ENCODE data around the gene FPGT. TPM values are rescaled to one million over a fixed set of nuclear protein-coding genes. Genes with fewer than 3 reads are reported as not detected.

FPGT gene
- total and polyA plus RNA-seq, 2 donors from 2014 or later = 8.0 to 23.0 TPM

DNA sequence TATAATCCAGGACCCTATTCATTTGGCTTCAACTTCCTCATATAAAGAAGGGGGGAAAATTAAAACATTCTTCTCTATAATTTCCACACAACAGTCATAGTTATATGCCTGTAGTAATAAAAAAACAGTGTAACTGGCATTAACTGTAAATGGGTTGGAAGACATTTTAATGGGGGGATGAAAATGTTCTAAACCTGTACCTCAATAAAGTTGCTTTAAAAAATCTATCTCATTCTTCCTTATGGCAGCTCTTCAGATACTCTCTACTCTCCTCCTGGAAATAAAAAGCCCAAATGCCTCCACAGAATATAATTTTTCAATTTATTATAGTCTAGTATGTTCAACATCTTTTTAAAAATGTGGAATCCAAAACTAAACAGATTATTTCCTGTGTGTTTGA lies 2.7 kb upstream of the FPGT start:
- H3K27me3 ChIP-seq (ENCODE audit: control insufficient read depth, insufficient read depth, low read length) = no peaks in the 10 kb centered on the region
- no peak overlapping the region for H3K27ac ChIP-seq (ENCODE audit: low read depth in 2 of 2, low read length in 2 of 2)
- no peaks in the 10 kb centered on the region for H3K9me3 ChIP-seq (ENCODE audit: control insufficient read depth in 2 of 3, insufficient read depth in 1 of 3, low read length in 3 of 3)
- DNase-seq (no peak), FAIRE-seq (no peak)
- no peaks in the 10 kb centered on the region for H3K36me3 ChIP-seq (ENCODE audit: control insufficient read depth in 2 of 3, insufficient read depth in 3 of 3, low read length in 3 of 3)
- H3K9ac ChIP-seq (ENCODE audit: low read length in 3 of 3) = no peak overlapping the region
- TF ChIP-seq CTCF (IDR thresholded peaks at IDR 0.05; ENCODE audit: borderline replicate concordance, extremely low read depth, insufficient read depth) = no peak
- H3K4me3 ChIP-seq (ENCODE audit: low read length in 3 of 3) = no peak overlapping the region
- peaks cover 0 to 2% (median 0%) of the 10 kb centered on the region in 3 donors for H3K4me1 ChIP-seq (ENCODE audit: control insufficient read depth in 2 of 3, insufficient read depth in 2 of 3, low read depth in 1 of 3, low read length in 3 of 3)
- intact Hi-C loops (cut with DNase I) = no loop called here

GRCh38 chr1:74197255-74197654 lies 787 bp upstream of the FPGT start:
- no peak for TF ChIP-seq CTCF (IDR thresholded peaks at IDR 0.05; ENCODE audit: borderline replicate concordance, extremely low read depth, insufficient read depth)
- H3K27ac ChIP-seq (ENCODE audit: low read depth in 2 of 2, low read length in 2 of 2) = no peak overlapping the region
- H3K4me1 ChIP-seq (ENCODE audit: control insufficient read depth in 2 of 3, insufficient read depth in 2 of 3, low read depth in 1 of 3, low read length in 3 of 3) = peaks cover 0 to 2% (median 0%) of the 10 kb centered on the region in 3 donors
- H3K27me3 ChIP-seq (ENCODE audit: control insufficient read depth, insufficient read depth, low read length) = no peaks in the 10 kb centered on the region
- no peak for DNase-seq
- no peaks in the 10 kb centered on the region for H3K9me3 ChIP-seq (ENCODE audit: control insufficient read depth in 2 of 3, insufficient read depth in 1 of 3, low read length in 3 of 3)
- no peak for FAIRE-seq
- H3K4me3 ChIP-seq (ENCODE audit: low read length in 3 of 3) = peak overlapping the region in 2 of 3 donors; percentile 93 to 96
- intact Hi-C loops (cut with DNase I) = no loop called here
- H3K36me3 ChIP-seq (ENCODE audit: control insufficient read depth in 2 of 3, insufficient read depth in 3 of 3, low read length in 3 of 3) = no peaks in the 10 kb centered on the region
- H3K9ac ChIP-seq (ENCODE audit: low read length in 3 of 3) = no peak overlapping the region

- no peak overlapping the region for H3K27ac ChIP-seq (ENCODE audit: low read depth in 2 of 2, low read length in 2 of 2)
- H3K27me3 ChIP-seq (ENCODE audit: control insufficient read depth, insufficient read depth, low read length) = no peaks in the 10 kb centered on the region
- DNase-seq = no peak
- H3K4me1 ChIP-seq (ENCODE audit: control insufficient read depth in 2 of 3, insufficient read depth in 2 of 3, low read depth in 1 of 3, low read length in 3 of 3) = peaks cover 0 to 2% (median 0%) of the 10 kb centered on the region in 3 donors
- no peak for FAIRE-seq
- no peaks in the 10 kb centered on the region for H3K9me3 ChIP-seq (ENCODE audit: control insufficient read depth in 2 of 3, insufficient read depth in 1 of 3, low read length in 3 of 3)
- no peak for TF ChIP-seq CTCF (IDR thresholded peaks at IDR 0.05; ENCODE audit: borderline replicate concordance, extremely low read depth, insufficient read depth)
- peak overlapping the region in 2 of 3 donors; percentile 93 to 96 for H3K4me3 ChIP-seq (ENCODE audit: low read length in 3 of 3)
- H3K36me3 ChIP-seq (ENCODE audit: control insufficient read depth in 2 of 3, insufficient read depth in 3 of 3, low read length in 3 of 3) = peaks cover 0 to 3% (median 3%) of the 10 kb centered on the region in 3 donors
- intact Hi-C loops (cut with DNase I) = no loop called here
- no peak overlapping the region for H3K9ac ChIP-seq (ENCODE audit: low read length in 3 of 3)
Observed at GRCh38 chr1:74199504-74199903, 1.5 kb downstream of the FPGT start.

DNA sequence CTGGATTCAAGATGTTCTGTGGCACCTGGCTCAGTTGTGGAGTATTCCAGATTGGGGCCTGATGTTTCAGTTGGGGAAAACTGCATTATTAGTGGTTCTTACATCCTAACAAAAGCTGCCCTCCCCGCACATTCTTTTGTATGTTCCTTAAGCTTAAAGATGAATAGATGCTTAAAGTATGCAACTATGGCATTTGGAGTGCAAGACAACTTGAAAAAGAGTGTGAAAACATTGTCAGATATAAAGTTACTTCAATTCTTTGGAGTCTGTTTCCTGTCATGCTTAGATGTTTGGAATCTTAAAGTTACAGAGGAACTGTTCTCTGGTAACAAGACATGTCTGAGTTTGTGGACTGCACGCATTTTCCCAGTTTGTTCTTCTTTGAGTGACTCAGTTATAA lies 7.2 kb downstream of the FPGT start:
- FAIRE-seq = no peak
- H3K36me3 ChIP-seq (ENCODE audit: control insufficient read depth in 2 of 3, insufficient read depth in 3 of 3, low read length in 3 of 3) = peaks cover 0 to 9% (median 7%) of the 10 kb centered on the region in 3 donors
- TF ChIP-seq CTCF (IDR thresholded peaks at IDR 0.05; ENCODE audit: borderline replicate concordance, extremely low read depth, insufficient read depth) = no peak

More for the DNA sequence above, 7.2 kb downstream of the FPGT start:
- Histone ChIP-seq H3K27me3 (ENCODE audit: control insufficient read depth, insufficient read depth, low read length) (no peaks in the 10 kb centered on the region), H3K4me3 (ENCODE audit: low read length in 3 of 3) (no peak overlapping the region), H3K9ac (ENCODE audit: low read length in 3 of 3) (no peak overlapping the region), H3K4me1 (ENCODE audit: control insufficient read depth in 2 of 3, insufficient read depth in 2 of 3, low read depth in 1 of 3, low read length in 3 of 3) (no peaks in the 10 kb centered on the region), H3K27ac (ENCODE audit: low read depth in 2 of 2, low read length in 2 of 2) (no peak overlapping the region), H3K9me3 (ENCODE audit: control insufficient read depth in 2 of 3, insufficient read depth in 1 of 3, low read length in 3 of 3) (no peaks in the 10 kb centered on the region)
- no peak for DNase-seq
- intact Hi-C loops (cut with DNase I) = no loop called here

Data from kidney (tissue), 14 donors.